NT2/D1 (cell line): Measurements from ENCODE around the gene DDIT3.

Source experiments
- DNase-seq: peaks from one replicate; pipeline ENCODE4 v3.0.0-alpha.2; 2011; ENCODE audit warnings: low read depth, low spot score
- H3K27me3 ChIP-seq: 2 replicates; pipeline ENCODE4 v1.6.0; 2011; ENCODE audit warnings: mild to moderate bottlenecking; ENCODE audit not compliant: insufficient read length, insufficient read depth
- H3K36me3 ChIP-seq: 2 replicates; pipeline ENCODE4 v1.6.1; 2011; ENCODE audit warnings: mild to moderate bottlenecking, low read length, mixed read lengths; ENCODE audit not compliant: insufficient read depth, insufficient read length
- H3K4me1 ChIP-seq: 2 replicates; pipeline ENCODE4 v1.5.1; 2011; ENCODE audit not compliant: insufficient read depth, insufficient read length
- H3K4me3 ChIP-seq: 2 replicates; pipeline ENCODE4 v1.5.1; 2011; ENCODE audit warnings: low read depth; ENCODE audit not compliant: insufficient read length
- H3K9ac ChIP-seq: 2 replicates; pipeline ENCODE4 v1.6.0; 2011; ENCODE audit warnings: low read depth; ENCODE audit not compliant: insufficient read length
- H3K9me3 ChIP-seq: 2 replicates; pipeline ENCODE4 v1.5.1; 2011; ENCODE audit warnings: mild to moderate bottlenecking, low read length; ENCODE audit not compliant: insufficient read depth
- SUZ12 ChIP-seq: IDR thresholded peaks from 2 replicates; pipeline ENCODE4 v1.6.1; 2011; ENCODE audit not compliant: insufficient read length, insufficient read depth; ENCODE audit errors: extremely low read depth
- YY1 ChIP-seq: IDR thresholded peaks from 2 replicates; pipeline ENCODE4 v1.6.1; 2011; ENCODE audit not compliant: insufficient read length, insufficient read depth
- ZNF274 ChIP-seq: IDR thresholded peaks from 2 replicates; pipeline ENCODE4 v1.6.1; 2011; ENCODE audit warnings: mild to moderate bottlenecking, low read depth, low read length

DDIT3 gene

GRCh38 chr12:57535764-57536596 lies 15.7 kb upstream of the DDIT3 start:
- no peak for DNase-seq
- Histone ChIP-seq H3K9ac (no peak overlapping the region), H3K4me1 (no peaks in the 10 kb centered on the region), H3K4me3 (no peak overlapping the region), H3K9me3 (no peaks in the 10 kb centered on the region), H3K36me3 (peaks cover 81% of the 10 kb centered on the region), H3K27me3 (no peaks in the 10 kb centered on the region)
- no peak for TF ChIP-seq ZNF274
- TF ChIP-seq SUZ12 = no peak
- TF ChIP-seq YY1 = no peak

- no peaks in the 10 kb centered on the region for H3K27me3 ChIP-seq
- H3K36me3 ChIP-seq = peaks cover 84% of the 10 kb centered on the region
- H3K9me3 ChIP-seq = no peaks in the 10 kb centered on the region
- TF ChIP-seq YY1 (no peak), SUZ12 (no peak), ZNF274 (no peak)
- no peak overlapping the region for H3K9ac ChIP-seq
- H3K4me1 ChIP-seq = no peaks in the 10 kb centered on the region
- no peak for DNase-seq
- no peak overlapping the region for H3K4me3 ChIP-seq
Observed at GRCh38 chr12:57534991-57535543, 14.8 kb upstream of the DDIT3 start.

GRCh38 chr12:57534250-57534649 lies 13.9 kb upstream of the DDIT3 start:
- no peak for DNase-seq
- peaks cover 88% of the 10 kb centered on the region for H3K36me3 ChIP-seq
- H3K4me1 ChIP-seq = no peaks in the 10 kb centered on the region
- TF ChIP-seq SUZ12 (no peak), ZNF274 (no peak), YY1 (no peak)
- H3K9me3 ChIP-seq = no peaks in the 10 kb centered on the region
- H3K9ac ChIP-seq = no peak overlapping the region
- H3K27me3 ChIP-seq = no peaks in the 10 kb centered on the region
- H3K4me3 ChIP-seq = no peak overlapping the region

GRCh38 chr12:57533108-57533507 lies 12.8 kb upstream of the DDIT3 start:
- peaks cover 88% of the 10 kb centered on the region for H3K36me3 ChIP-seq
- no peaks in the 10 kb centered on the region for H3K27me3 ChIP-seq
- no peaks in the 10 kb centered on the region for H3K4me1 ChIP-seq
- TF ChIP-seq SUZ12 (no peak), YY1 (no peak), ZNF274 (no peak)
- no peaks in the 10 kb centered on the region for H3K9me3 ChIP-seq
- H3K9ac ChIP-seq = no peak overlapping the region
- H3K4me3 ChIP-seq = no peak overlapping the region
- no peak for DNase-seq

- TF ChIP-seq ZNF274 = no peak
- TF ChIP-seq SUZ12 = no peak
- TF ChIP-seq YY1 = no peak
- Histone ChIP-seq H3K36me3 (peaks cover 93% of the 10 kb centered on the region), H3K9me3 (no peaks in the 10 kb centered on the region), H3K27me3 (no peaks in the 10 kb centered on the region), H3K9ac (no peak overlapping the region), H3K4me3 (no peak overlapping the region), H3K4me1 (no peaks in the 10 kb centered on the region)
- no peak for DNase-seq
Observed at GRCh38 chr12:57531836-57532235, 11.5 kb upstream of the DDIT3 start.

GRCh38 chr12:57530396-57531142 lies 10.3 kb upstream of the DDIT3 start:
- H3K9me3 ChIP-seq = no peaks in the 10 kb centered on the region
- TF ChIP-seq ZNF274 = no peak
- TF ChIP-seq YY1 = no peak
- TF ChIP-seq SUZ12 = no peak
- no peaks in the 10 kb centered on the region for H3K27me3 ChIP-seq
- H3K9ac ChIP-seq = no peak overlapping the region
- DNase-seq = no peak
- H3K4me3 ChIP-seq = no peak overlapping the region
- peaks cover 4% of the 10 kb centered on the region for H3K4me1 ChIP-seq
- peaks cover 95% of the 10 kb centered on the region for H3K36me3 ChIP-seq

DNA sequence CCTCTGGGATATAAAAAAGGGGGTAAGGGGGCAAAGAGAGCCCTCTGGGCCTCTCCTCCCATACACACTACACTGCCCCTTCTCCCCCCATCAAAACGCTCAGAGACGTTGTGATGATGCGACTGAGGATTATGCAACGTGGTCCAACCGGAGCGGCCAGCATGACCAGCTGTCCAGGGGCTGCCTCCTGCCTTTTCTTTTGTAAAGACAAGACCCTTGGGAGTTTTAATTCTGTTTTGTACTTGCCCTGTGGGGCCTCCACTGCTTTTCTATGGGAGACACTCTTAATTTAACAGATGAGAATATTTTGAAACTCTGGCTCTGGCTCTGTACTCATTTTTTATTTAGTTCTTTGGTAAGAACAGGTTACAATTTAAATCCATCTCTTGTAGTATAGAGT lies 9.5 kb upstream of the DDIT3 start:
- Histone ChIP-seq H3K4me3 (no peak overlapping the region), H3K4me1 (peaks cover 4% of the 10 kb centered on the region), H3K36me3 (peaks cover 95% of the 10 kb centered on the region), H3K9me3 (no peaks in the 10 kb centered on the region), H3K9ac (no peak overlapping the region), H3K27me3 (no peaks in the 10 kb centered on the region)
- no peak for DNase-seq
- TF ChIP-seq ZNF274 (no peak), YY1 (no peak), SUZ12 (no peak)
